Heart left ventricle (tissue), 13 donors: ENCODE measurements around the gene ZNF804A.

Source experiments
- CTCF ChIP-seq, 12 donors: fragments of 200-600 bp; sonication (generic) in 4 of 12; IDR thresholded peaks; one replicate each; pipeline versions ENCODE4 v1.5.0 to v1.8.0; 2018 to 2022; ENCODE audit warnings: antibody characterized with exemption in 12 of 12, mild to moderate bottlenecking in 5 of 12
- POLR2A ChIP-seq, 2 donors: fragments of 450-650 bp; IDR thresholded peaks; one replicate each; pipeline ENCODE4 v1.6.1; 2017; ENCODE audit warnings: antibody characterized with exemption in 2 of 2, mild to moderate bottlenecking in 2 of 2, moderate library complexity in 2 of 2
- donor health status: ischemic (EF 13 %, LVEDD 7.1; RV severe dilation, severe dysfunction).
- donor health status: DM: no; HTN: yes; CAD: no.
- donor health status: DM: no; HTN: no; CAD: no.
- donor health status: ischemic (EF 25% LVEDD 6.9; RV normal size, moderate dysfunction).
- donor health status: ischemic (EF 25% LVEDD 5.7; RV mildly dilated, moderate dysfunction).
- donor health status: ischemic (EF 35%, LVEDD 5.7; RV mildly dilated, moderate dysfunction).
- donor health status: nonischemic (EF 11% LVEDD 7.7; RV severe dilation, severe dysfunction).
- donor health status: DM: yes; HTN: yes; CAD: no.
- donor health status: PGD.
- donor health status: ischemic (EF 29% LVEDD 5.4; RV normal size, mild dysfunction).
- donor health status: nonischemic (EF 23%, LVEDD 6.1; RV moderate dilation, normal function).

- TF ChIP-seq CTCF (IDR thresholded peaks at IDR 0.05) (no peak), POLR2A (IDR thresholded peaks at IDR 0.05) (no peak)
Observed at GRCh38 chr2:184689638-184690037, 91.3 kb downstream of the ZNF804A start.
